Mucosa of stomach (tissue), 1 donor: ENCODE measurements around the gene PSME2.

Experiments
- H3K27me3 ChIP-seq: one replicate; pipeline ENCODE4 v1.7.0; 2013; ENCODE audit warnings: mild to moderate bottlenecking, low read length; ENCODE audit not compliant: control insufficient read depth, insufficient read depth
- H3K36me3 ChIP-seq: one replicate; pipeline ENCODE4 v1.7.0; 2013; ENCODE audit warnings: low read length; ENCODE audit not compliant: control insufficient read depth, insufficient read depth
- H3K4me1 ChIP-seq: one replicate; pipeline ENCODE4 v1.7.0; 2013; ENCODE audit warnings: mild to moderate bottlenecking, low read length; ENCODE audit not compliant: control insufficient read depth, insufficient read depth
- H3K4me3 ChIP-seq: one replicate; pipeline ENCODE4 v1.7.0; 2013; ENCODE audit warnings: low read length
- H3K9ac ChIP-seq: one replicate; pipeline ENCODE4 v1.7.0; 2013; ENCODE audit warnings: mild to moderate bottlenecking, low read length, moderate library complexity
- H3K9me3 ChIP-seq: one replicate; pipeline ENCODE4 v1.7.0; 2013; ENCODE audit warnings: mild to moderate bottlenecking, low read length, moderate library complexity; ENCODE audit not compliant: control insufficient read depth
- donor health status: Pancreatic carcinoma.

The PSME2 gene

DNA sequence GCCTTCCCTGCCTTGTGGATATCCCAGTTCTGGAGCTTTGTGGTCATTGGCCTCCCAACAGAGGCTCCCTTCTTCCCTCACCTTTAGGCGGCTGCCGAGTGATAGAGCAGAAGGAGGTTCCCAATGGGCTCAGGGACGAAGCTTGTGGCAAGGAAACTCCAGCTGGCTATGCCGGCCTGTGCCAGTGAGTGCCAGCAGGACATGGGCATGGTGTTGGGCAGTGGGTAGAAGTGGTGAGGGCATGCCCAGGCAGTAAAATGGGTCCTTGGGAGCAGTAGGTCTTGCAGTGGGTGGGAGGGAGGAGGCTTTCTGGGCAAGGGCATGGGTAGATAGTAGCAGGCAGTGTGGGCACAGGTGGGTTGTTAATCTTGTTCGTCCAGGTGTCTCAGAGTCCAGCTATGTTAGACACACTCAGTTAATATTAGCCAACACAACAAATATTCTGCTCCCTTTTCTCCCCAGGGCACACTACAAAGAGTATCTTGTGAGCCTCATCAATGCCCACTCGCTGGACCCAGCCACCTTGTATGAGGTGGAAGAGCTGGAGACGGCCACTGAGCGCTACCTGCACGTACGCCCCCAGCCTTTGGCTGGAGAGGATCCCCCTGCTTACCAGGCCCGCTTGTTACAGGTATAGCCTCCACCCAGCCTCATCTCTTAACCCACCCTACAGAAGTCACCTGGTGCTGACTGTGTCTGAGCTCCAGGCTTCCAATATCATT lies 13.5 kb upstream of the PSME2 start:
- Histone ChIP-seq H3K27me3 (no peaks in the 10 kb centered on the region), H3K4me3 (no peak overlapping the region), H3K36me3 (peaks cover 58% of the 10 kb centered on the region), H3K9ac (peak overlapping the region; percentile 47), H3K4me1 (peaks cover 27% of the 10 kb centered on the region), H3K9me3 (no peaks in the 10 kb centered on the region)

DNA sequence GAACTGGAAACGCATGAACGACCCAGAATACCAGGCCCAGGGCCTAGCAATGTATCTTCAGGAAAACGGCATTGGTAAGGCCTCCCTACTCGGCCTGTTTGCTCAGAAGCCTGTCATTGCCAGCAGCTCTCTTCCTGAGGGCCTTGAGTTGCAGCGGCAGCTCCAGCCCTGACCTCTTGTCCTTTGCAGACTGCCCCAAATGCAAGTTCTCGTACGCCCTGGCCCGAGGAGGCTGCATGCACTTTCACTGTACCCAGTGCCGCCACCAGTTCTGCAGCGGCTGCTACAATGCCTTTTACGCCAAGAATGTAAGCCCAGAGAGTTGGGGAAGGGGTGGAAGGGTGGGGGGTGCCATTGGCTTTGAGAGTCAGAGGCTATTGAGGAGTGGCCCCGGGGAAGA lies 10.9 kb upstream of the PSME2 start:
- H3K36me3 ChIP-seq: peaks cover 37% of the 10 kb centered on the region
- no peaks in the 10 kb centered on the region for H3K9me3 ChIP-seq
- no peak overlapping the region for H3K4me3 ChIP-seq
- H3K27me3 ChIP-seq: no peaks in the 10 kb centered on the region
- peaks cover 15% of the 10 kb centered on the region for H3K4me1 ChIP-seq
- no peak overlapping the region for H3K9ac ChIP-seq

- H3K4me3 ChIP-seq: no peak overlapping the region
- peaks cover 10% of the 10 kb centered on the region for H3K4me1 ChIP-seq
- no peaks in the 10 kb centered on the region for H3K27me3 ChIP-seq
- no peaks in the 10 kb centered on the region for H3K9me3 ChIP-seq
- peaks cover 38% of the 10 kb centered on the region for H3K36me3 ChIP-seq
- H3K9ac ChIP-seq: no peak overlapping the region
Observed at GRCh38 chr14:24156840-24157239, 10.4 kb upstream of the PSME2 start.

DNA sequence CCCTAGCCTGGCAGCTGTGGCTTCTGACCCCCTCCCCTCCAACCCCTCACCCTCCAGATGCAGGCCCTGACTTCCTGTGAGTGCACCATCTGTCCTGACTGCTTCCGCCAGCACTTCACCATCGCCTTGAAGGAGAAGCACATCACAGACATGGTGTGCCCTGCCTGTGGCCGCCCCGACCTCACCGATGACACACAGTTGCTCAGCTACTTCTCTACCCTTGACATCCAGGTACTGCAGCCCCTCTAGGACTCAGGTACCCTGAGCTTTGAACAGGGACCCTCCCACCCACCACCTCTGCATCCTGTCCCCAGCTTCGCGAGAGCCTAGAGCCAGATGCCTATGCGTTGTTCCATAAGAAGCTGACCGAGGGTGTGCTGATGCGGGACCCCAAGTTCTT lies 8.7 kb upstream of the PSME2 start:
- H3K9me3 ChIP-seq: no peaks in the 10 kb centered on the region
- H3K27me3 ChIP-seq: no peaks in the 10 kb centered on the region
- no peak overlapping the region for H3K9ac ChIP-seq
- no peaks in the 10 kb centered on the region for H3K4me1 ChIP-seq
- no peak overlapping the region for H3K4me3 ChIP-seq
- peaks cover 41% of the 10 kb centered on the region for H3K36me3 ChIP-seq

- Histone ChIP-seq H3K4me1 (peaks cover 7% of the 10 kb centered on the region), H3K9me3 (no peaks in the 10 kb centered on the region), H3K27me3 (no peaks in the 10 kb centered on the region), H3K9ac (no peak overlapping the region), H3K4me3 (no peak overlapping the region), H3K36me3 (peaks cover 22% of the 10 kb centered on the region)
Observed at GRCh38 chr14:24151404-24152080, 5.1 kb upstream of the PSME2 start.

DNA sequence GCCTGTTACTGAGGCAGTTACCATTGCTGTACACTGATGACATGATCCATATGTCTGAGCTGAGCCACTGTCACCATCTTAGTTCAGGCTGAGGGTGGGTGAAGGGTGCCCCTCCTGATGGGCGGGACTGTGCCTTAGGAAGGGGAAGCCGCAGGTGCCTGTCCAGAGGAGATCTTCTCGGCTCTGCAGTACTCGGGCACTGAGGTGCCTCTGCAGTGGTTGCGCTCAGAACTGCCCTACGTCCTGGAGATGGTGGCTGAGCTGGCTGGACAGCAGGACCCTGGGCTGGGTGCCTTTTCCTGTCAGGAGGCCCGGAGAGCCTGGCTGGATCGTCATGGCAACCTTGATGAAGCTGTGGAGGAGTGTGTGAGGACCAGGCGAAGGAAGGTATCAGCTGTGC lies 4.6 kb upstream of the PSME2 start:
- Histone ChIP-seq H3K4me1 (peaks cover 7% of the 10 kb centered on the region), H3K9ac (no peak overlapping the region), H3K4me3 (no peak overlapping the region), H3K27me3 (no peaks in the 10 kb centered on the region), H3K36me3 (peaks cover 22% of the 10 kb centered on the region), H3K9me3 (no peaks in the 10 kb centered on the region)

GRCh38 chr14:24150567-24150966 lies 4.2 kb upstream of the PSME2 start:
- Histone ChIP-seq H3K4me1 (peaks cover 11% of the 10 kb centered on the region), H3K27me3 (no peaks in the 10 kb centered on the region), H3K9ac (no peak overlapping the region), H3K4me3 (no peak overlapping the region), H3K9me3 (no peaks in the 10 kb centered on the region), H3K36me3 (peaks cover 18% of the 10 kb centered on the region)

GRCh38 chr14:24150061-24150460 lies 3.7 kb upstream of the PSME2 start:
- no peaks in the 10 kb centered on the region for H3K27me3 ChIP-seq
- peaks cover 14% of the 10 kb centered on the region for H3K36me3 ChIP-seq
- no peak overlapping the region for H3K9ac ChIP-seq
- H3K9me3 ChIP-seq: no peaks in the 10 kb centered on the region
- H3K4me1 ChIP-seq: peaks cover 17% of the 10 kb centered on the region
- no peak overlapping the region for H3K4me3 ChIP-seq

GRCh38 chr14:24149302-24149969 lies 3.0 kb upstream of the PSME2 start:
- Histone ChIP-seq H3K9ac (no peak overlapping the region), H3K36me3 (peaks cover 11% of the 10 kb centered on the region), H3K4me1 (peaks cover 18% of the 10 kb centered on the region), H3K9me3 (no peaks in the 10 kb centered on the region), H3K4me3 (no peak overlapping the region), H3K27me3 (no peaks in the 10 kb centered on the region)

DNA sequence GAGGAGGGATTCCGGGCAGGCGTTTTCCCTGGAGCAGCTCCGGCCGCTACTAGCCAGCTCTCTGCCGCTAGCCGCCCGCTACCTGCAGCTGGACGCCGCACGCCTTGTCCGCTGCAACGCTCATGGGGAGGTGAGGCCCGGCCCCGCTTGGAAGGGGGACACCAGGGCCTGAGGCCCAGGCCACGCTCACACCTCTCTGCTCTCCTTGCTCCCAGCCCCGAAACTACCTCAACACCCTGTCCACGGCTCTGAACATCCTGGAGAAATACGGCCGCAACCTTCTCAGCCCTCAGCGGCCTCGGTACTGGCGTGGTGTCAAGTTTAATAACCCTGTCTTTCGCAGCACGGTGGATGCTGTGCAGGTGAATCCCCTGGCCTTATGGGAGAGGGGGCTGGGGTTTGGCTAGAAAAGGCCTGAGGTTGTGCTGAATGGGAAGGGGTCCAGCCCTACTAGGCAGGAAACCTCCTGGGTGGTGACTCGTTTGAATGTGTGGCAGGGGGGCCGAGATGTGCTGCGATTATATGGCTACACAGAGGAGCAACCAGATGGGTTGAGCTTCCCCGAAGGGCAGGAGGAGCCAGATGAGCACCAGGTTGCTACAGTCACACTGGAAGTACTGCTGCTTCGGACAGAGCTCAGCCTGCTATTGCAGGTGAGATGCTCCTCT lies 1.5 kb upstream of the PSME2 start:
- Histone ChIP-seq H3K9me3 (no peaks in the 10 kb centered on the region), H3K9ac (peak overlapping the region; percentile 74), H3K4me3 (peak overlapping the region; percentile 72), H3K36me3 (peaks cover 20% of the 10 kb centered on the region), H3K4me1 (peaks cover 18% of the 10 kb centered on the region), H3K27me3 (no peaks in the 10 kb centered on the region)

- H3K4me3 ChIP-seq: peak within 1 kb of the TSS; percentile 76
- H3K9ac ChIP-seq: peak within 1 kb of the TSS; percentile 74
- H3K27me3 ChIP-seq: no peaks in the 10 kb centered on the region
- no peaks in the 10 kb centered on the region for H3K9me3 ChIP-seq
- H3K36me3 ChIP-seq: peaks cover 20% of the 10 kb centered on the region
- H3K4me1 ChIP-seq: peaks cover 19% of the 10 kb centered on the region
Observed at GRCh38 chr14:24146978-24147760, 759 bp upstream of the PSME2 start, which contains the start of gene RNF31. Gene RNF31, plus strand, starts transcription at chr14:24147498. Its CDS starts 201 bp downstream, at chr14:24147699.
